ENCODE results near the gene SLC17A3. TPM values are rescaled to one million over a fixed set of nuclear protein-coding genes. Genes with fewer than 3 reads are reported as not detected.
A peak's percentile ranks its signal among the peaks of the same experiment; 100 is the strongest.

The SLC17A3 gene
- polyA plus RNA-seq, 1 experiment = 0.04 TPM

DNA sequence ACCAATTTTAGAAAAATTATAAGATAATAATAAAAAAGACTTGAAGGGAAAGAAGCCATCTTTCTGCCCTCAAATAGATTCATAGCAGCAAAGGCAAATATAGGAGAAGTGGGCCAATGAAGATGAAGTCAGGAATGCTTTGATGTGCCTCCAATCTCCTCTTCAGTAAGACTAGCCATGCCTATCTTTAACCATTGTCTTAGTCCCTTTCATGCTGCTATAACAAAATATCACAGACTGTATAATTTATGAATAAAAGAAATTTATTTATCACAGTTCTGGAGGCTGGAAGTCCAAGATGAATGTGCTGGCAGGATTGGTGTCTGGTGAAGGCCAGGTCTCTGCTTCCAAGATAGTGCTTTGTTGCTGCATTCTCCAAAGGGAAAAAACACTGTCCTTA, 18.8 kb upstream of the SLC17A3 start:
- DNase-seq (ENCODE audit: low read depth, low spot score) = no peak
- no peaks in the 10 kb centered on the region for H3K9me3 ChIP-seq (ENCODE audit: control insufficient read depth, insufficient read depth, low read length)
- H3K4me3 ChIP-seq (ENCODE audit: low read depth, low read length) = no peak overlapping the region
- TF ChIP-seq, protein P1, sequence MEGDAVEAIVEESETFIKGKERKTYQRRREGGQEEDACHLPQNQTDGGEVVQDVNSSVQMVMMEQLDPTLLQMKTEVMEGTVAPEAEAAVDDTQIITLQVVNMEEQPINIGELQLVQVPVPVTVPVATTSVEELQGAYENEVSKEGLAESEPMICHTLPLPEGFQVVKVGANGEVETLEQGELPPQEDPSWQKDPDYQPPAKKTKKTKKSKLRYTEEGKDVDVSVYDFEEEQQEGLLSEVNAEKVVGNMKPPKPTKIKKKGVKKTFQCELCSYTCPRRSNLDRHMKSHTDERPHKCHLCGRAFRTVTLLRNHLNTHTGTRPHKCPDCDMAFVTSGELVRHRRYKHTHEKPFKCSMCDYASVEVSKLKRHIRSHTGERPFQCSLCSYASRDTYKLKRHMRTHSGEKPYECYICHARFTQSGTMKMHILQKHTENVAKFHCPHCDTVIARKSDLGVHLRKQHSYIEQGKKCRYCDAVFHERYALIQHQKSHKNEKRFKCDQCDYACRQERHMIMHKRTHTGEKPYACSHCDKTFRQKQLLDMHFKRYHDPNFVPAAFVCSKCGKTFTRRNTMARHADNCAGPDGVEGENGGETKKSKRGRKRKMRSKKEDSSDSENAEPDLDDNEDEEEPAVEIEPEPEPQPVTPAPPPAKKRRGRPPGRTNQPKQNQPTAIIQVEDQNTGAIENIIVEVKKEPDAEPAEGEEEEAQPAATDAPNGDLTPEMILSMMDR (IDR thresholded peaks at IDR 0.05; ENCODE audit: low read depth, low read length) = no peak
- H3K27me3 ChIP-seq (ENCODE audit: control insufficient read depth, insufficient read depth, low read length) = no peaks in the 10 kb centered on the region
- POLR2A ChIA-PET = no interaction called here
- H3K27ac ChIP-seq (ENCODE audit: low read depth, low read length) = no peak overlapping the region
- CTCF ChIA-PET = no interaction called here

DNA sequence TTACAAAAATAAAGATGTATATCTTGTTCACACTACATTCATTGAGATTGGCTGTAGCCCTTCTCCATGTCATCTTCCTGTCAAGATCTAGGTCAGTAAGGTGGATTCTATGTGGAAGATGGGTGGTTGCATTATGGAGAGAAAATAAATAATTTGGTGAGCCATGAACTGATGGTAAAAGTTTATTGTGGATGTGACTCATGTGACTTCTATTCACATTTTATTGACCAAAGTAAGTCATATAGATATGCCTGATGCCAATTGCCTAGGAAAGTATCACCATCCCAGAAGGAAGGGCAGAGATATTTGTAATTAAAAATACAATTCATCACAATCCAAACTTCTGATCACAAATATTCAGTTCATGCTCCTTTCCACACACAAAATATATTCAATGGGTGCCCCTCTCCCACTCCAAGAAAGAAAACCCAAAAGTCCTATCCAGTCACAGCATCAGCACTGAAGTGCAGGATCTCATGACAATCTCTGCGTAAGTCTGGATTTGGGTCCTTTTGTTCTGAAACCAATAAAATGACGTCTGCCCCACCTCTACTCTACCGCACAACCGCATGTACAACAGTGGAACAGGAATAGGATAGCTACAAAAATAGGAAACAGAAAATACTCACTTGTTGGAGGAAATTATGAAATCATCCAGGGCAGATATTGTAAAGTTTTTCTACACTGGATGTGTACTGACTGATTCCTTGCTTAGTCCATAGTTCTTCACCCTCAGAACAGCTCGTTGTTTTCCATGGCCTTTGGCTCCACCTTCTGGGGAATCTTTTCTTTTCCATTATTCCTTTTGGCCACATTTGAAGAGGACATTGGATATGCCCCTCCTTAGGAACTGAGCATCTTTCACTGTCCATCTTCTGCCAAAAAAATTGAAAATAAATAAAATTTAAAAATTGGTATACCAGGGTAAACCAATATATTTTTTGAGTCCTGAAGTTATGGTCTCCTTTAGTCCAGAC, 16.1 kb upstream of the SLC17A3 start:
- Histone ChIP-seq H3K27ac (ENCODE audit: low read depth, low read length) (no peak overlapping the region), H3K27me3 (ENCODE audit: control insufficient read depth, insufficient read depth, low read length) (no peaks in the 10 kb centered on the region), H3K4me3 (ENCODE audit: low read depth, low read length) (no peak overlapping the region), H3K9me3 (ENCODE audit: control insufficient read depth, insufficient read depth, low read length) (no peaks in the 10 kb centered on the region)
- DNase-seq (ENCODE audit: low read depth, low spot score) = no peak
- TF ChIP-seq, protein P1 (IDR thresholded peaks at IDR 0.05; ENCODE audit: low read depth, low read length) = peak; percentile 44
- ChIA-PET POLR2A (no interaction called here), CTCF (interaction anchor here (0.6 to 1.9 kb wide), 6 partner anchors 9 to 625 kb away, joined by 3 to 7 read pairs (median 4); no protein-coding TSS in a partner anchor)

DNA sequence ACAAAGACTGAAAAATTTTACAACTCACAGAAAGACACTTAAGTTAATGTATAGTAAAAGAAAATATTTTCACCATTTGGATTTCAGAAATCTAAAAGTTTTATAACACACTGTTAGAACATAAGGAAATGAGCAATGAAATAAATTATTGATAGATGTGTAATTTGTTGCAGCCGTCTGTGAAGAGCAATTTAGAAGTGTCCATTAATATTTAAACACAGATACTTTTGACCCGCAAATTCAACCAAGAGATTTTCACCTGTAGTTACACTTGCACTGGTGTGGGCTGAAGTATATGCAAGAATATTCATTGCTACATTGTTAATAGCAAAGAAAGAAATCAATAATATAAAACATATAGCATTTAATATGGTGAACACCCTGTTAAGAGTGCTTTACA, 14.6 kb upstream of the SLC17A3 start:
- POLR2A ChIA-PET = no interaction called here
- H3K27ac ChIP-seq (ENCODE audit: low read depth, low read length) = no peak overlapping the region
- H3K27me3 ChIP-seq (ENCODE audit: control insufficient read depth, insufficient read depth, low read length) = no peaks in the 10 kb centered on the region
- TF ChIP-seq, protein P1 (IDR thresholded peaks at IDR 0.05; ENCODE audit: low read depth, low read length) = no peak
- no peak overlapping the region for H3K4me3 ChIP-seq (ENCODE audit: low read depth, low read length)
- CTCF ChIA-PET = interaction anchor here (1.0 to 1.9 kb wide), 2 partner anchors 104 to 169 kb away, joined by 3 to 7 read pairs; no protein-coding TSS in a partner anchor
- no peak for DNase-seq (ENCODE audit: low read depth, low spot score)
- H3K9me3 ChIP-seq (ENCODE audit: control insufficient read depth, insufficient read depth, low read length) = no peaks in the 10 kb centered on the region

DNA sequence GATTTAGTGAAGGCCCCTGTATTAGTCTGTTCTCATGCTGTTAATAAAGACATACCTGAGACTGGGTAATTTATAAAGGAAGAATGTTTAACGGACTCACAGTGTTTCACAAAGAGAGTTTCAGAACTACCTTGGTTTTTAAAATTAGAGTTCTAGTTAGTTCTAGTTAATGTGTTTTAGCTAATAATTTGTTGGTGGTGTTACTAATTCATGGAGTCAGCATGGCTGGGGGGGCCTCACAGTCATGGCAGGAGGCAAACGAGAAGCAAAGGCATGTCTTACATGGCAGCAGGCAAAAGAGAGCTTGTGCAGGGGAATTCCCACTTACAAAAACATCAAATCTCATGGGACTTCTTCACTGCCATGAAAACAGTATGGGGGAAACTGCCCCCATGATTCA, 12.0 kb upstream of the SLC17A3 start:
- no peak for DNase-seq (ENCODE audit: low read depth, low spot score)
- no peak overlapping the region for H3K27ac ChIP-seq (ENCODE audit: low read depth, low read length)
- H3K27me3 ChIP-seq (ENCODE audit: control insufficient read depth, insufficient read depth, low read length) = no peaks in the 10 kb centered on the region
- ChIA-PET CTCF (no interaction called here), POLR2A (no interaction called here)
- H3K4me3 ChIP-seq (ENCODE audit: low read depth, low read length) = no peak overlapping the region
- H3K9me3 ChIP-seq (ENCODE audit: control insufficient read depth, insufficient read depth, low read length) = no peaks in the 10 kb centered on the region
- TF ChIP-seq, protein P1 (IDR thresholded peaks at IDR 0.05; ENCODE audit: low read depth, low read length) = no peak

DNA sequence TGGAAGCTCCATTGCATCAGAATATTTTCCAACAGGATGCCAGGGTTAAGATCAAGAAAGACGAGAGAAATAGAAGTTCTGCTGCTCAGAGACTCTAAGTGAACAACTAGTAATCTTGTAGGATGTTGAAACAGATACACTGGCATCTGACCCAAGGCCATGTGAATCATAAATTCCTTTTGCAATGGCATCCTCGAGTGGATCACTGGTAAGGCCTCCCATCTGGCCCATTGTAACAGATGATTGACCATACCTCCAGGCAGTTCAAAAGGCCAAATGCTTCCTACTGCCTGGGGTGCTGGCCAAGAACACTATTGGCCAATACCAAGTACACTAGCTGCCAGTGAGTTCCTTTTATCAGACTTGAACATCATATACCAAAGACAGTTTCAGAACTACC, 9.9 kb upstream of the SLC17A3 start:
- ChIA-PET CTCF (no interaction called here), POLR2A (no interaction called here)
- no peak for DNase-seq (ENCODE audit: low read depth, low spot score)
- Histone ChIP-seq H3K27ac (ENCODE audit: low read depth, low read length) (no peak overlapping the region), H3K9me3 (ENCODE audit: control insufficient read depth, insufficient read depth, low read length) (no peaks in the 10 kb centered on the region), H3K4me3 (ENCODE audit: low read depth, low read length) (no peak overlapping the region), H3K27me3 (ENCODE audit: control insufficient read depth, insufficient read depth, low read length) (no peaks in the 10 kb centered on the region)
- TF ChIP-seq, protein P1 (IDR thresholded peaks at IDR 0.05; ENCODE audit: low read depth, low read length) = no peak
